SK-N-SH treated with all-trans-retinoic acid at 6 μM for 48 hours (cell line): ENCODE measurements around the gene CNTN4.

Source experiments
- ATAC-seq: fragments of 200-7000 bp; cut with Tn5 transposase; 3 replicates; pipeline ENCODE4 v1.9.1; 2020; ENCODE audit warnings: mild to moderate bottlenecking, moderate library complexity
- ARNTL ChIP-seq: fragments of 450-650 bp; formaldehyde crosslinking; IDR thresholded peaks from 2 replicates; pipeline ENCODE4 v1.5.0; 2020; ENCODE audit warnings: low read depth, mild to moderate bottlenecking, moderate library complexity, borderline replicate concordance
- BACH2 ChIP-seq: fragments of 250-450 bp; sonication (Bioruptor Pico); IDR thresholded peaks from 2 replicates; pipeline ENCODE4 v1.9.0; 2021; ENCODE audit warnings: mild to moderate bottlenecking, borderline replicate concordance
- CSDC2 ChIP-seq: fragments of 250-450 bp; sonication (Bioruptor Pico); IDR thresholded peaks from 2 replicates; pipeline ENCODE4 v1.5.0; 2020; ENCODE audit warnings: mild to moderate bottlenecking, moderate library complexity
- ESRRG ChIP-seq: fragments of 250-450 bp; sonication (Bioruptor Pico); IDR thresholded peaks from 2 replicates; pipeline ENCODE4 v1.6.1; 2021; ENCODE audit warnings: mild to moderate bottlenecking
- OSR1 ChIP-seq: fragments of 250-450 bp; sonication (Bioruptor Pico); IDR thresholded peaks from 2 replicates; pipeline ENCODE4 v1.8.0; 2022; ENCODE audit warnings: moderate library complexity, mild to moderate bottlenecking, inconsistent platforms
- PPARA ChIP-seq: fragments of 250-450 bp; sonication (Bioruptor Pico); IDR thresholded peaks from 2 replicates; pipeline ENCODE4 v1.5.0; 2020; ENCODE audit warnings: mild to moderate bottlenecking, borderline replicate concordance
- RARB ChIP-seq: fragments of 250-450 bp; sonication (Bioruptor Pico); IDR thresholded peaks from 2 replicates; pipeline ENCODE4 v1.8.0; 2021; ENCODE audit warnings: mild to moderate bottlenecking, moderate library complexity
- TCF4 ChIP-seq: fragments of 250-450 bp; sonication (Bioruptor Pico); IDR thresholded peaks from 2 replicates; pipeline ENCODE4 v1.8.0; 2021; ENCODE audit warnings: mild to moderate bottlenecking, moderate library complexity, borderline replicate concordance
- ZC3H10 ChIP-seq: fragments of 250-450 bp; sonication (Bioruptor Pico); IDR thresholded peaks from 2 replicates; pipeline ENCODE4 v1.5.1; 2021; ENCODE audit warnings: mild to moderate bottlenecking, moderate library complexity
- ZFP3 ChIP-seq: fragments of 250-450 bp; sonication (Bioruptor Pico); IDR thresholded peaks from 2 replicates; pipeline ENCODE4 v1.5.0; 2020; ENCODE audit warnings: mild to moderate bottlenecking, moderate library complexity
- ZNF70 ChIP-seq: fragments of 450-650 bp; formaldehyde crosslinking; IDR thresholded peaks from 2 replicates; pipeline ENCODE4 v1.5.0; 2020; ENCODE audit warnings: mild to moderate bottlenecking, moderate library complexity
- ZNF8 ChIP-seq: fragments of 450-650 bp; formaldehyde crosslinking; IDR thresholded peaks from 2 replicates; pipeline ENCODE4 v1.5.0; 2020; ENCODE audit warnings: mild to moderate bottlenecking, moderate library complexity
- TF ChIP-seq, protein P1 (sequence below): fragments of 250-450 bp; sonication (Bioruptor Pico); IDR thresholded peaks from 2 replicates; pipeline ENCODE4 v1.5.0; 2020; ENCODE audit warnings: mild to moderate bottlenecking, moderate library complexity
- TF ChIP-seq, protein P2 (sequence below): fragments of 250-450 bp; sonication (Bioruptor Pico); IDR thresholded peaks from 2 replicates; pipeline ENCODE4 v1.8.0; 2020; ENCODE audit warnings: mild to moderate bottlenecking, moderate library complexity, borderline replicate concordance
- TF ChIP-seq, protein P3 (sequence below): fragments of 250-450 bp; sonication (Bioruptor Pico); IDR thresholded peaks from 2 replicates; pipeline ENCODE4 v1.5.1; 2021; ENCODE audit warnings: mild to moderate bottlenecking, moderate library complexity
- TF ChIP-seq, protein P4 (sequence below): fragments of 250-450 bp; sonication (Bioruptor Pico); IDR thresholded peaks from 2 replicates; pipeline ENCODE4 v1.5.1; 2020; ENCODE audit warnings: low read depth, mild to moderate bottlenecking, moderate library complexity
- TF ChIP-seq, protein P5 (sequence below): fragments of 250-450 bp; sonication (Bioruptor Pico); IDR thresholded peaks from 2 replicates; pipeline ENCODE4 v1.8.0; 2021; ENCODE audit warnings: low read depth, mild to moderate bottlenecking, moderate library complexity, borderline replicate concordance

CNTN4 gene

DNA sequence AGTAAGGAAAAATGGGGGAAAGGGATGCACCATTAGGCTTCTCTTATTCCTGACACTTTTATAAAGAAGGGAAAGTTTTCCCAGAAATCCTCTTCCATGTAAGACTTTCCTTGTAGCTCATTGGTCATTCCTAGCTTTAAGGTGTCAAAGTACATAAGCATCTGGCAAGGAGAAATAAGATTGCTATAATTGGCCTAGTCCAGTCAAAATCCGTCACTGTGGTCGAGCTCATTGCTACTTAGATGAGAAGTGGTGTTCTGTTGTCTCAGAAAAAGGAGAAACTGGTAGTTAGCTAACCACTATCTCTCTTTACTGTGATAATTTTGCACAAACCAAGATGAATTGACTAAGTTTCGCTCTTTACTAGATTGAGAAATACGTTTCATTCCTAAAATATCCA, 370.1 kb downstream of the CNTN4 start:
- TF ChIP-seq BACH2 (no peak), TCF4 (CRISPR knock-in tag) (no peak), CSDC2 (no peak), ZC3H10 (no peak), ZFP3 (no peak), ESRRG (no peak), OSR1 (no peak), ARNTL (CRISPR knock-in tag) (no peak), PPARA (no peak)
- TF ChIP-seq, protein P1, sequence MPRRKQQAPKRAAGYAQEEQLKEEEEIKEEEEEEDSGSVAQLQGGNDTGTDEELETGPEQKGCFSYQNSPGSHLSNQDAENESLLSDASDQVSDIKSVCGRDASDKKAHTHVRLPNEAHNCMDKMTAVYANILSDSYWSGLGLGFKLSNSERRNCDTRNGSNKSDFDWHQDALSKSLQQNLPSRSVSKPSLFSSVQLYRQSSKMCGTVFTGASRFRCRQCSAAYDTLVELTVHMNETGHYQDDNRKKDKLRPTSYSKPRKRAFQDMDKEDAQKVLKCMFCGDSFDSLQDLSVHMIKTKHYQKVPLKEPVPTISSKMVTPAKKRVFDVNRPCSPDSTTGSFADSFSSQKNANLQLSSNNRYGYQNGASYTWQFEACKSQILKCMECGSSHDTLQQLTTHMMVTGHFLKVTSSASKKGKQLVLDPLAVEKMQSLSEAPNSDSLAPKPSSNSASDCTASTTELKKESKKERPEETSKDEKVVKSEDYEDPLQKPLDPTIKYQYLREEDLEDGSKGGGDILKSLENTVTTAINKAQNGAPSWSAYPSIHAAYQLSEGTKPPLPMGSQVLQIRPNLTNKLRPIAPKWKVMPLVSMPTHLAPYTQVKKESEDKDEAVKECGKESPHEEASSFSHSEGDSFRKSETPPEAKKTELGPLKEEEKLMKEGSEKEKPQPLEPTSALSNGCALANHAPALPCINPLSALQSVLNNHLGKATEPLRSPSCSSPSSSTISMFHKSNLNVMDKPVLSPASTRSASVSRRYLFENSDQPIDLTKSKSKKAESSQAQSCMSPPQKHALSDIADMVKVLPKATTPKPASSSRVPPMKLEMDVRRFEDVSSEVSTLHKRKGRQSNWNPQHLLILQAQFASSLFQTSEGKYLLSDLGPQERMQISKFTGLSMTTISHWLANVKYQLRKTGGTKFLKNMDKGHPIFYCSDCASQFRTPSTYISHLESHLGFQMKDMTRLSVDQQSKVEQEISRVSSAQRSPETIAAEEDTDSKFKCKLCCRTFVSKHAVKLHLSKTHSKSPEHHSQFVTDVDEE (CRISPR knock-in tag): no peak
- TF ChIP-seq, protein P2, sequence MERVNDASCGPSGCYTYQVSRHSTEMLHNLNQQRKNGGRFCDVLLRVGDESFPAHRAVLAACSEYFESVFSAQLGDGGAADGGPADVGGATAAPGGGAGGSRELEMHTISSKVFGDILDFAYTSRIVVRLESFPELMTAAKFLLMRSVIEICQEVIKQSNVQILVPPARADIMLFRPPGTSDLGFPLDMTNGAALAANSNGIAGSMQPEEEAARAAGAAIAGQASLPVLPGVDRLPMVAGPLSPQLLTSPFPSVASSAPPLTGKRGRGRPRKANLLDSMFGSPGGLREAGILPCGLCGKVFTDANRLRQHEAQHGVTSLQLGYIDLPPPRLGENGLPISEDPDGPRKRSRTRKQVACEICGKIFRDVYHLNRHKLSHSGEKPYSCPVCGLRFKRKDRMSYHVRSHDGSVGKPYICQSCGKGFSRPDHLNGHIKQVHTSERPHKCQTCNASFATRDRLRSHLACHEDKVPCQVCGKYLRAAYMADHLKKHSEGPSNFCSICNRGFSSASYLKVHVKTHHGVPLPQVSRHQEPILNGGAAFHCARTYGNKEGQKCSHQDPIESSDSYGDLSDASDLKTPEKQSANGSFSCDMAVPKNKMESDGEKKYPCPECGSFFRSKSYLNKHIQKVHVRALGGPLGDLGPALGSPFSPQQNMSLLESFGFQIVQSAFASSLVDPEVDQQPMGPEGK (CRISPR knock-in tag): no peak
- TF ChIP-seq, protein P3, sequence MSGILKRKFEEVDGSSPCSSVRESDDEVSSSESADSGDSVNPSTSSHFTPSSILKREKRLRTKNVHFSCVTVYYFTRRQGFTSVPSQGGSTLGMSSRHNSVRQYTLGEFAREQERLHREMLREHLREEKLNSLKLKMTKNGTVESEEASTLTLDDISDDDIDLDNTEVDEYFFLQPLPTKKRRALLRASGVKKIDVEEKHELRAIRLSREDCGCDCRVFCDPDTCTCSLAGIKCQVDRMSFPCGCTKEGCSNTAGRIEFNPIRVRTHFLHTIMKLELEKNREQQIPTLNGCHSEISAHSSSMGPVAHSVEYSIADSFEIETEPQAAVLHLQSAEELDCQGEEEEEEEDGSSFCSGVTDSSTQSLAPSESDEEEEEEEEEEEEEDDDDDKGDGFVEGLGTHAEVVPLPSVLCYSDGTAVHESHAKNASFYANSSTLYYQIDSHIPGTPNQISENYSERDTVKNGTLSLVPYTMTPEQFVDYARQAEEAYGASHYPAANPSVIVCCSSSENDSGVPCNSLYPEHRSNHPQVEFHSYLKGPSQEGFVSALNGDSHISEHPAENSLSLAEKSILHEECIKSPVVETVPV (CRISPR knock-in tag): no peak
- ATAC-seq: no peak

DNA sequence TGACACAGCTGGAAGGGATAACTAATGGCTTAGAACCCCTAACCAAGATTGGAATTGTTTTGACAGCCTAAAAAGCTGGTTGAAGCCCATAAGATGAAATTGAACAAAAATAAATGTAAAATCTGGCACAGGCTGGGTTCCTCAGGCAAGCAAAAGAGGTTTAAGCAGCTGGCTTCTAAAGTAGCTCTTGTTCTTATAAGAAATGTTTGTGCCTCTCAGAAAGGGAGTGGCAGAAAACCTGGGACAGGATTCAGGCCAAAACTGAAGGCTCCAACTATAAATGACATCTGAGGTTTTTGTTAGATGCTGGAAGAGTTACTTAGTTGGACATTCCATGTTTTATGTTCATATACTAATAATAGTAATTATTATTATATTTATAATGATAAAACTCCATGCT, 378.3 kb downstream of the CNTN4 start:
- TF ChIP-seq ZNF70 (CRISPR knock-in tag) (no peak), ZNF8 (CRISPR knock-in tag) (no peak), ZC3H10 (no peak), ARNTL (CRISPR knock-in tag) (no peak)
- TF ChIP-seq, protein P1 (CRISPR knock-in tag): no peak
- TF ChIP-seq, protein P2 (CRISPR knock-in tag): no peak
- TF ChIP-seq, protein P4, sequence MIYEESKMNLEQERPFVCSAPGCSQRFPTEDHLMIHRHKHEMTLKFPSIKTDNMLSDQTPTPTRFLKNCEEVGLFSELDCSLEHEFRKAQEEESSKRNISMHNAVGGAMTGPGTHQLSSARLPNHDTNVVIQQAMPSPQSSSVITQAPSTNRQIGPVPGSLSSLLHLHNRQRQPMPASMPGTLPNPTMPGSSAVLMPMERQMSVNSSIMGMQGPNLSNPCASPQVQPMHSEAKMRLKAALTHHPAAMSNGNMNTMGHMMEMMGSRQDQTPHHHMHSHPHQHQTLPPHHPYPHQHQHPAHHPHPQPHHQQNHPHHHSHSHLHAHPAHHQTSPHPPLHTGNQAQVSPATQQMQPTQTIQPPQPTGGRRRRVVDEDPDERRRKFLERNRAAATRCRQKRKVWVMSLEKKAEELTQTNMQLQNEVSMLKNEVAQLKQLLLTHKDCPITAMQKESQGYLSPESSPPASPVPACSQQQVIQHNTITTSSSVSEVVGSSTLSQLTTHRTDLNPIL: no peak
- TF ChIP-seq, all 23 proteins: peak for 0
- ATAC-seq: no peak

DNA sequence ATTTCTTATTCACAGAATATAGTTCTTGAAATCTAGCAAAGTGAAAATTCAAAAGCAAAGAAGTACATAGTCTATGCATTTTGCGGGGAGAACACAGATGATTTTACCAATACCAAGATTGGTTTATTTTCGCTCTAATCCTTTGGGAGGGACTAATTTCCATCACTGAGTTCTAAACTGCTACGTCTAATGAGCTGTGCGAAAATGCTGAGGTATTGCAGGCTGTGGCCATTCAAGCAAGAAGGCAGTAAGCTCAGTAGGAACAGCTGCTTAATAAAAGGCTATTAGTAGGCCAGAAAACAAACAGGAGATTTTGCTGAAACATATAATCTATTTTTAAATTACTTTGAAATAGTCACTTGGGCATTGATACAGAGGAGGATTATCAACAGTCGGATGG, 379.0 kb downstream of the CNTN4 start:
- TF ChIP-seq ESRRG (no peak), BACH2 (no peak), RARB (no peak), PPARA (no peak), ZC3H10 (no peak)
- TF ChIP-seq, protein P5, sequence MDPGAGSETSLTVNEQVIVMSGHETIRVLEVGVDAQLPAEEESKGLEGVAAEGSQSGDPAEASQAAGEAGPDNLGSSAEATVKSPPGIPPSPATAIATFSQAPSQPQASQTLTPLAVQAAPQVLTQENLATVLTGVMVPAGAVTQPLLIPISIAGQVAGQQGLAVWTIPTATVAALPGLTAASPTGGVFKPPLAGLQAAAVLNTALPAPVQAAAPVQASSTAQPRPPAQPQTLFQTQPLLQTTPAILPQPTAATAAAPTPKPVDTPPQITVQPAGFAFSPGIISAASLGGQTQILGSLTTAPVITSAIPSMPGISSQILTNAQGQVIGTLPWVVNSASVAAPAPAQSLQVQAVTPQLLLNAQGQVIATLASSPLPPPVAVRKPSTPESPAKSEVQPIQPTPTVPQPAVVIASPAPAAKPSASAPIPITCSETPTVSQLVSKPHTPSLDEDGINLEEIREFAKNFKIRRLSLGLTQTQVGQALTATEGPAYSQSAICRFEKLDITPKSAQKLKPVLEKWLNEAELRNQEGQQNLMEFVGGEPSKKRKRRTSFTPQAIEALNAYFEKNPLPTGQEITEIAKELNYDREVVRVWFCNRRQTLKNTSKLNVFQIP (CRISPR knock-in tag): no peak
- TF ChIP-seq, protein P2 (CRISPR knock-in tag): no peak
- no peak for ATAC-seq
